ENCODE data around the gene CLEC16A. TPM values are rescaled to one million over a fixed set of nuclear protein-coding genes. Genes with fewer than 3 reads are reported as not detected.
"Not testable (repeated sequence)": the region's sequence is repeated elsewhere in the genome, so short reads cannot be mapped to it uniquely, and the experiment has no call there.

CLEC16A gene
- total and polyA plus RNA-seq, 8 donors: 17.6 to 38.6 (median 21.6) TPM

- H3K9me3 ChIP-seq: no peaks in the 10 kb centered on the region
- DNase-seq (peak in 1 of 4 donors; percentile 24), ATAC-seq (no peak)
- H3K4me1 ChIP-seq: peaks cover 52 to 87% of the 10 kb centered on the region in 2 donors
- intact Hi-C loops (cut with DNase I): no loop called here
- no peaks in the 10 kb centered on the region for H3K36me3 ChIP-seq
- H3K27me3 ChIP-seq: no peaks in the 10 kb centered on the region
- H3K4me3 ChIP-seq: peak overlapping the region; percentile 76 to 88
- H3K27ac ChIP-seq: no peak overlapping the region
- no peak for TF ChIP-seq CTCF (IDR thresholded peaks at IDR 0.05)
Observed at GRCh38 chr16:10939649-10940234, 4.6 kb upstream of the CLEC16A start.

GRCh38 chr16:10940501-10941079 lies 3.8 kb upstream of the CLEC16A start:
- intact Hi-C loops (cut with DNase I): no loop called here

GRCh38 chr16:10941127-10941933 lies 3.0 kb upstream of the CLEC16A start:
- peaks cover 58 to 87% of the 10 kb centered on the region in 2 donors for H3K4me1 ChIP-seq
- no peaks in the 10 kb centered on the region for H3K27me3 ChIP-seq
- ATAC-seq (no peak), DNase-seq (peak in 1 of 4 donors; percentile 36)
- no peak for TF ChIP-seq CTCF (IDR thresholded peaks at IDR 0.05)
- no peaks in the 10 kb centered on the region for H3K9me3 ChIP-seq
- no peaks in the 10 kb centered on the region for H3K36me3 ChIP-seq
- intact Hi-C loops (cut with DNase I): no loop called here
- H3K4me3 ChIP-seq: peak overlapping the region; percentile 76 to 88
- peak overlapping the region; percentile 73 to 74 for H3K27ac ChIP-seq

More at GRCh38 chr16:10940501-10941079, 3.8 kb upstream of the CLEC16A start:
- peaks cover 58 to 87% of the 10 kb centered on the region in 2 donors for H3K4me1 ChIP-seq
- DNase-seq: peak in 1 of 4 donors; percentile 51
- no peaks in the 10 kb centered on the region for H3K9me3 ChIP-seq
- ATAC-seq: no peak
- no peaks in the 10 kb centered on the region for H3K36me3 ChIP-seq
- H3K27ac ChIP-seq: peak overlapping the region in 1 of 2 donors; percentile 74
- no peak for TF ChIP-seq CTCF (IDR thresholded peaks at IDR 0.05)
- peak overlapping the region; percentile 76 to 88 for H3K4me3 ChIP-seq
- H3K27me3 ChIP-seq: no peaks in the 10 kb centered on the region

- ATAC-seq (peak; percentile 1), DNase-seq (peak in 1 of 4 donors; percentile 81)
- H3K27me3 ChIP-seq; intact Hi-C loops (cut with DNase I); H3K36me3 ChIP-seq; H3K9me3 ChIP-seq: not testable (repeated sequence)
- Histone ChIP-seq H3K27ac (peak overlapping the region; percentile 73 to 74), H3K4me1 (peaks cover 57 to 87% of the 10 kb centered on the region in 2 donors), H3K4me3 (peak overlapping the region; percentile 76 to 88)
Observed at GRCh38 chr16:10941935-10942351, 2.4 kb upstream of the CLEC16A start.

- Histone ChIP-seq H3K36me3 (no peaks in the 10 kb centered on the region), H3K27me3 (no peaks in the 10 kb centered on the region), H3K4me3 (peak within 1 kb of the TSS; percentile 76 to 88), H3K9me3 (no peaks in the 10 kb centered on the region), H3K27ac (peak within 1 kb of the TSS; percentile 73 to 74), H3K4me1 (peaks cover 51 to 87% of the 10 kb centered on the region in 2 donors)
- intact Hi-C loops (cut with DNase I): no loop called here
- peak; percentile 73 for ATAC-seq
- peak; percentile 86 to 96 (median 94) for DNase-seq
- TF ChIP-seq CTCF (IDR thresholded peaks at IDR 0.05): peak in 1 of 2 donors; percentile 47
Observed at GRCh38 chr16:10942352-10943063, 1.9 kb upstream of the CLEC16A start, which contains the start of gene DEXI. DEXI (minus strand) TSS chr16:10942468; CDS start chr16:10942005, 463 bp downstream.
